ENCODE measurements around the gene MT1A.

DNA sequence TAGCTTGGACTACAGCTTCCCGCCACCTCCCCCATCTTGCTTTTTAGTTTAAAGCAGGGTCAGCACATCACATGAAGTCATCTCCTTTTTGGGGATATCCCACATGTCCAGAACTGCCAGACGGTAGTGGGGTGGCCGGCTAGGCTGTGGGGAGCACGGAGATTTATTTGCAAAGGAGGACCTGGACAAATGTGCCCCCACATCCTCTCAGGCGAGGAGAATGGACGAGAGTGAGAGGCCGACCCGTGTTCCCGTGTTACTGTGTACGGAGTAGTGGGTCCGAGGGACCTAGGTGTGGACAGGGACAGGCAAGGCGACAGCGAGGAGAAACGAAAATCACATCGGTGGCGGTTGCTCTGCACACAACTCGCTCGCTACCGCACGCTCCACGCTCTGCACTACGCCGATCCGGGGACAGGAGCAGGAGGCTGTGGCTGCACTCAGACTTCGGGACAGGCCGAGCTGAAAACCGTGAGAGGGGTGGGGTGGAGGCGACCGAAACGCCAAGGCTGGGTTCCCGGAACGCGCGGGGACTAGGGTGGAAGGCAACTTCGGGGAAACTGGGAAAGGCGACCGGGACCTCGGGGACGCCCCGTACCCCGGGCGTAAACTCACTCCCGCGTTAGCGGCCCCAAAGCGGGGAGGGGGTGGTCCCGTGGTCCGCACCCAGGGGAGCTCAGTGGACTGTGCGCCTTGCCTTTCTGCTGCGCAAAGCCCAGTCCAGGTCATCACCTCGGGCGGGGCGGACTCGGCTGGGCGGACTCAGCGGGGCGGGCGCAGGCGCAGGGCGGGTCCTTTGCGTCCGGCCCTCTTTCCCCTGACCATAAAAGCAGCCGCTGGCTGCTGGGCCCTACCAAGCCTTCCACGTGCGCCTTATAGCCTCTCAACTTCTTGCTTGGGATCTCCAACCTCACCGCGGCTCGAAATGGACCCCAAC, at the start of gene MT1A:
- peak; percentile 26 for TF ChIP-seq EZH2phosphoT487 (IDR thresholded peaks at IDR 0.05; ENCODE audit: low read depth, severe bottlenecking, unreplicated experiment)
- TF ChIP-seq, protein P1, sequence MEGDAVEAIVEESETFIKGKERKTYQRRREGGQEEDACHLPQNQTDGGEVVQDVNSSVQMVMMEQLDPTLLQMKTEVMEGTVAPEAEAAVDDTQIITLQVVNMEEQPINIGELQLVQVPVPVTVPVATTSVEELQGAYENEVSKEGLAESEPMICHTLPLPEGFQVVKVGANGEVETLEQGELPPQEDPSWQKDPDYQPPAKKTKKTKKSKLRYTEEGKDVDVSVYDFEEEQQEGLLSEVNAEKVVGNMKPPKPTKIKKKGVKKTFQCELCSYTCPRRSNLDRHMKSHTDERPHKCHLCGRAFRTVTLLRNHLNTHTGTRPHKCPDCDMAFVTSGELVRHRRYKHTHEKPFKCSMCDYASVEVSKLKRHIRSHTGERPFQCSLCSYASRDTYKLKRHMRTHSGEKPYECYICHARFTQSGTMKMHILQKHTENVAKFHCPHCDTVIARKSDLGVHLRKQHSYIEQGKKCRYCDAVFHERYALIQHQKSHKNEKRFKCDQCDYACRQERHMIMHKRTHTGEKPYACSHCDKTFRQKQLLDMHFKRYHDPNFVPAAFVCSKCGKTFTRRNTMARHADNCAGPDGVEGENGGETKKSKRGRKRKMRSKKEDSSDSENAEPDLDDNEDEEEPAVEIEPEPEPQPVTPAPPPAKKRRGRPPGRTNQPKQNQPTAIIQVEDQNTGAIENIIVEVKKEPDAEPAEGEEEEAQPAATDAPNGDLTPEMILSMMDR (IDR thresholded peaks at IDR 0.05; ENCODE audit: poor library complexity) = no peak
